Measurements from ENCODE around the gene HSF2. TPM values are rescaled to one million over a fixed set of nuclear protein-coding genes. Genes with fewer than 3 reads are reported as not detected.
A peak's percentile ranks its signal among the peaks of the same experiment; 100 is the strongest.
"Not testable (repeated sequence)": the region's sequence is repeated elsewhere in the genome, so short reads cannot be mapped to it uniquely, and the experiment has no call there.

HSF2 gene
- total and polyA plus RNA-seq, 8 donors: 11.0 to 45.9 (median 38.0) TPM

DNA sequence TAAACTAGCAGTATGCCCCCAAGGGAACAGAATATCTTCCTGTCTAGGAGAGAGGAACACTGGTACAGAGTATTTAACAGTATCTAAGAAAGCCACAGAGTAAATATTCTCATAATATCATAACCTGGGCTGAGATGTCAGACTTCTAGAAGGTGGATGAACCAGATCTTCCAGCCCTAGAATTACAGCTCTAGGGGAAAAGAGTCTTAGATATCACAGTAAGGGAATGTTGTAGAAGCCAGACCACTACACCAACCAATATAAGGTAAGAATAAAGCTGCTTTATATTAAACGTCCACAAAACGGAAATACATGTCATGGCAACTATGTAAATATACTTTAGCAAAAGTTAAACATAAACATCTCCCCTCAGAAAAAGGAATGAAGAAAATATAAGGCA, 59.8 kb downstream of the HSF2 start:
- ATAC-seq (peak; percentile 41), DNase-seq (peak in 1 of 4 donors; percentile 9)
- peaks cover 10 to 37% of the 10 kb centered on the region in 2 donors for H3K4me1 ChIP-seq
- intact Hi-C loops (cut with DNase I): no loop called here
- no peak overlapping the region for H3K27ac ChIP-seq
- H3K36me3 ChIP-seq: peaks cover 0 to 37% of the 10 kb centered on the region in 2 donors
- H3K4me3 ChIP-seq: no peak overlapping the region
- TF ChIP-seq, protein P1, sequence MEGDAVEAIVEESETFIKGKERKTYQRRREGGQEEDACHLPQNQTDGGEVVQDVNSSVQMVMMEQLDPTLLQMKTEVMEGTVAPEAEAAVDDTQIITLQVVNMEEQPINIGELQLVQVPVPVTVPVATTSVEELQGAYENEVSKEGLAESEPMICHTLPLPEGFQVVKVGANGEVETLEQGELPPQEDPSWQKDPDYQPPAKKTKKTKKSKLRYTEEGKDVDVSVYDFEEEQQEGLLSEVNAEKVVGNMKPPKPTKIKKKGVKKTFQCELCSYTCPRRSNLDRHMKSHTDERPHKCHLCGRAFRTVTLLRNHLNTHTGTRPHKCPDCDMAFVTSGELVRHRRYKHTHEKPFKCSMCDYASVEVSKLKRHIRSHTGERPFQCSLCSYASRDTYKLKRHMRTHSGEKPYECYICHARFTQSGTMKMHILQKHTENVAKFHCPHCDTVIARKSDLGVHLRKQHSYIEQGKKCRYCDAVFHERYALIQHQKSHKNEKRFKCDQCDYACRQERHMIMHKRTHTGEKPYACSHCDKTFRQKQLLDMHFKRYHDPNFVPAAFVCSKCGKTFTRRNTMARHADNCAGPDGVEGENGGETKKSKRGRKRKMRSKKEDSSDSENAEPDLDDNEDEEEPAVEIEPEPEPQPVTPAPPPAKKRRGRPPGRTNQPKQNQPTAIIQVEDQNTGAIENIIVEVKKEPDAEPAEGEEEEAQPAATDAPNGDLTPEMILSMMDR (IDR thresholded peaks at IDR 0.05): no peak
- no peaks in the 10 kb centered on the region for H3K9me3 ChIP-seq
- H3K27me3 ChIP-seq: no peaks in the 10 kb centered on the region

DNA sequence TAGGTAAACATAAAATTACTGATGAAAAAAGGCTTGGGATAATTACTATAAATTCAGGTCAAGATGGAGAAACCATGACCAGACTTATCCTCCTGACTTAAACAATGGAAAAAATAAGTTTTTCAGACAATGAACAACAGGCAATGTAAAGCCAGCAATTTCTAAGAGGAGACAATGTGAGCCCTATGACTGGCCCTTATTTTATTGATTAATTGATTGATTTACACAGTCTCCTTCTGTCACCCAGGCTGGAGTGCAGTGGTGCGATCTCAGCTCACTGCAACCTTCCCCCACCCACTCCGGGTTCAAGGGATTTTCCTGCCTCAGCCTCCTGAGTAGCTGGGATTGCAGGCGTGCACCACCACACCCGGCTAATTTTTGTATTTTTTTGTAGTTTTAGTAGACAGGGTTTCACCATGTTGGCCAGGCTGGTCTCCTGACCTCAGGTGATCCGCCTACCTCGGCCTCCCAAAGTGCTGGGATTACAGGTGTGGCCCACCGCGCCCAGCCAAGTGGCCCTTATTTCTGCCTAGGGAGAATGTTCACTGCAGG, 60.5 kb downstream of the HSF2 start:
- intact Hi-C loops (cut with DNase I); H3K4me3 ChIP-seq; H3K27ac ChIP-seq; ATAC-seq; DNase-seq; H3K27me3 ChIP-seq; H3K9me3 ChIP-seq: not testable (repeated sequence)
- peaks cover 10 to 39% of the 10 kb centered on the region in 2 donors for H3K4me1 ChIP-seq
- peaks cover 0 to 30% of the 10 kb centered on the region in 2 donors for H3K36me3 ChIP-seq

DNA sequence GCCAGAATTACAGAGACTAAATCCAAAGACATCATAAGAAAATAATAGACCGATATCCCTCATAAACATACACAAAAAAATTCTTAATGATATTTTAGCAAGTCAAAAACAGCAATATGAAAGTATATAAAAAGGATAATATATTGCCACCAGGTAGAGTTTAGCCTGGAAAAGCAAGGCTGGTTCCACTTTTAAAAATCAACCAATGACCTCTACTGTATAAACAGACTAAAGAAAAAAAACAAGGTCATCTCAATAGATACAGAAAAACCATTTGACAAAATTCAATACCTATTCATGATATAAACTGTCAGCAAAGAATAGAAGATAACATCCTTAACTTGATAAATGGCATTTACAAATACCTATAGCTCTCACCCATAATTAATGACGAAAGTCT, 62.4 kb downstream of the HSF2 start:
- intact Hi-C loops (cut with DNase I): no loop called here
- H3K4me1 ChIP-seq: peaks cover 10 to 57% of the 10 kb centered on the region in 2 donors
- H3K27ac ChIP-seq: no peak overlapping the region
- peaks cover 0 to 16% of the 10 kb centered on the region in 2 donors for H3K36me3 ChIP-seq
- H3K4me3 ChIP-seq: no peak overlapping the region
- H3K9me3 ChIP-seq: no peaks in the 10 kb centered on the region
- DNase-seq (no peak), ATAC-seq (no peak)
- H3K27me3 ChIP-seq: no peaks in the 10 kb centered on the region
- TF ChIP-seq, protein P1 (IDR thresholded peaks at IDR 0.05): no peak

DNA sequence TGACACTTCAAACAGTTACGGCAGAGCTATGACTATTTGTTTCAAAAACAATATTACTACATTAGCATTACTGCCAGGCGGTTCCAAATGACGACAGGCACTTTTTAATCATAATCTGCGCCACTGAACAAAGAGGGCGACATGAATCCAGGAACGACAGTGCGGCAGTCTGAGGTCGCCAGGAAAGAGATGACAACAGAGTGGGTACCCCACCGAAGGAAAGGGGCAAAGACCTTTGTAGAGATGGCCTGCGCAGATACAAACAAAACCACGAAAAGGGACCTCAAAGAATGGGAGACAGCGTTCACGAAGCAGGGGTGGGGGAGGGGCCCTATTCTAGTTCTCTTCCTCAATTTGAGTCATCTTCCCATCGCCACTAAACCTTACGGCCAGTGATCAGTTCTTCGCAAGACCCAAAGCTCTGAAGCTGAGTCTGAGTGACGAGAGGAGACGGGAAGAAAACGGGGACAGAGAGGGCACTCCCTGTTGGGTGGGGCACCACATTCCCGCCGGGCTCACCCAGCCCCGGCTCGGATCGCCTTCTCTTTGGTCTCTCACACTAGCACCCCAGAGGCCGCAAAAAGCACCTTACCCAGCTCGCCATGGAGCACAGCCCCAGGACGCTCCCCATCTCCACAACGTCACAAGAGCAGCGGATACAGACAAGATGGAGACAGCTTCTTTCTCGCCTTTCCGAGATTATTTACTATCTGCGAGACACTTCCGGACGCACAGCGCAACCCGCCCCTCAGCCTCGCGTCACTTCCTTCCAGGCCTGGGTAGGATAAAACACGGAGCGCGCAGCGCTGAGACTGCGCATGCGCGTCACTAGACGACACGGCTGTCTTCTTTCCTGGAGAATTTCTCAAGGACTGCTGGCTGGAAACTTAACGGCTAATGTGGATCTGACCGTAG, 71.9 kb downstream of the HSF2 start, which contains the start of gene SERINC1:
Gene SERINC1, minus strand, starts transcription at position 701 of the 915 bp plus-strand sequence. Its CDS starts 70 bp downstream, at position 631.
- intact Hi-C loops (cut with DNase I): no loop called here
- TF ChIP-seq, protein P1 (IDR thresholded peaks at IDR 0.05): no peak

DNA sequence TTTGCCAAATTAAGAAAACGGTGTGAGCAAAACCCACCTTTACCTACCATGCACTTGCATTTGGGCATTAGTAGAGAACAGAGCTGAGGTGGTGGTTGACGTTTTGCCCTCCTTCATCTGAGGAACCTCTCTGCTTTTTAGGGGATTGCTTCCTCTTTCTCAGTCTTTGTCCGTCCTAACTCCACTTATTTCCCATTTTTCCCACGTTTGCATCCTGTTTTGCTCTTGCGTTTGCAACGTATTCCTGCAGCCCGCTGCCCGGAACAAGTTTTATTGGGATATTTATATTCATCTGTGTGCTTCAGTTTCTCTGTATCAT, 72.5 kb downstream of the HSF2 start:
- peaks cover 4 to 33% of the 10 kb centered on the region in 2 donors for H3K4me1 ChIP-seq
- DNase-seq (no peak), ATAC-seq (peak; percentile 59)
- H3K4me3 ChIP-seq: peak overlapping the region; percentile 87 to 95
- H3K27ac ChIP-seq: peak overlapping the region; percentile 94 to 97
- H3K9me3 ChIP-seq: no peaks in the 10 kb centered on the region
- H3K27me3 ChIP-seq: no peaks in the 10 kb centered on the region
- TF ChIP-seq, protein P1 (IDR thresholded peaks at IDR 0.05): no peak
- intact Hi-C loops (cut with DNase I): no loop called here
- H3K36me3 ChIP-seq: no peaks in the 10 kb centered on the region

More for the DNA sequence above, 71.9 kb downstream of the HSF2 start, which contains the start of gene SERINC1:
- Histone ChIP-seq H3K27ac (peak within 1 kb of the TSS; percentile 94 to 97), H3K36me3 (no peaks in the 10 kb centered on the region), H3K4me3 (peak within 1 kb of the TSS; percentile 87 to 95), H3K4me1 (peaks cover 4 to 39% of the 10 kb centered on the region in 2 donors), H3K27me3 (no peaks in the 10 kb centered on the region), H3K9me3 (no peaks in the 10 kb centered on the region)
- DNase-seq (peak; percentile 94 to 99 (median 96)), ATAC-seq (peak; percentile 99)
